DMS53 treated with DMSO at 0.1 percent for 48 hours (cell line): Measurements from ENCODE around the gene MARCHF2.

Experiments
- DNase-seq: peaks from one replicate; lab custom pipeline; 2025; ENCODE audit not compliant: unreplicated experiment; lab: John Stamatoyannopoulos, UW

MARCHF2 gene

DNA sequence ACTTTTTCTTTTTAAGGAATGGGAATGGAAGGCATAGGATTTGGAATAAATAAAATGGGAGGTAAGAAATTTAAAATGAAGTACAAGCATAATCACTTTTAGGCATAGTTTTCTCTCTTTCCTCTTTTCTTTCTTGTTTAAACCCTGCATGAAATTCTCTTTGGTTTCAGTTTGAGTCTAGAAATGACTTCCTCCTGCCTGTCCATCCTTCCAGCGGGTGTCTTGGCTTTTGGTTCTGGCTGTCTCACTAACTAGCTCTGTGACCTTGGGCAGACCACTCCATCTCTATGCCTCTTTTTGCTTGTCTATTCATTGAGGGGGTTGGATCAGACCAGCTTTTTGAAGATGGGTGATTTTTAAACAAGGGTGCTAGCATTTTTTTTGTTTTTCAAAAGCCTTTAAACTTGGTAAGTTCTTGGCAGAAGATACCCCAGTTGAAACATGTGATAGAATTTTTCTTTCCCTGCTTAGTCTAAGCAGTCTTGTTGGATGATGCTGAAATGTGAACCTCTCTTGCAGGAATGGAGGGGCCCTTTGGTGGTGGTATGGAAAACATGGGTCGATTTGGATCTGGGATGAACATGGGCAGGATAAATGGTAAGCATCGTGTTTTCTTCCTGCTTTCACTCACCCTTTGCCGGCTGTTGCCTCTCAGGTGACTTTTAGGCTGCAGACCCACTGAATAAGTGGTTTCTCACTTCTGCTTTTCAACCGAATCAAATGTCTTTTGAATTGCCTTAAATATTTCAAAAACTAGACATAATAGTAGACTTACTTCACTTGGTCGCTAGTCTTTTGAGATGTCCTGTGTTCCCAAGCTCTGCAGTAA, 60.8 kb downstream of the MARCHF2 start:
- no peak for DNase-seq

DNA sequence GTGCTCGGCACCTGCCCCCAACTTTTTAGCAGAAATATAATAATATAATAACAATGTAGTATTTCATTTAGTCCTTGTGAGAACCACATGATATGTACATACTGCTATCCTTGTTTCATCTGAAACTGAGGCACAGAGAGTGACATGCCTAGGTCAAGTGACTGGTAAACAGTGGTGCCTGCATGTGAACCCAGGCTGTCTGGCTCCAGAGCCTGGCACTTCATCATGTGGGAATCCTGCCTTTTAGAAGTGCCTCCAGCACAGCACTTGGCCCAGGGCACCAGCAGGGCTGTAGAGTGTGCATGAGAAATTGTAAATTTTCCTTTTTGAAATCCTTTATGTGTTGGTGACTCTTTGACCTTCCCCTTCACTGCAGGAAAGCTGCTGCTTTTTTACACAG, 61.9 kb downstream of the MARCHF2 start:
- DNase-seq = no peak

DNA sequence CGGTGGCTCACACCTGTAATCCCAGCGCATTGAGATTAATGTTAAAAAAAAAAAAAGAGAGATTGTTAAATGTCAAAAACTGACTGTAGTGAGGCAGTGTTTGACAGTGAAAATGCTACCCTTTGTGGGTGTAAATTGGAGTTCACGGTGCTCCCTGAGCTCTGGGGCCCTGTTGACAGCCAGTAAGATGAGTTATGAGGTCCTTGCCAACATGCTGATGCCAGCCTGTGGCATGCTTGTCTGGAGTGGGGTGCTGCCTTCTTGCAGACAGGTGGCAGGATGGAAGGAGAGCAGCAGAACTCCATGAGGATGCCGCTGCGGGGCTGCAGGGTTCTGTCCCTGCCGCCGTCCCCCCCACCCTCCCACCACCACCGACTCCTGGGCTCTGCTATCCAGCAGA, 63.4 kb downstream of the MARCHF2 start:
- DNase-seq = no peak

DNA sequence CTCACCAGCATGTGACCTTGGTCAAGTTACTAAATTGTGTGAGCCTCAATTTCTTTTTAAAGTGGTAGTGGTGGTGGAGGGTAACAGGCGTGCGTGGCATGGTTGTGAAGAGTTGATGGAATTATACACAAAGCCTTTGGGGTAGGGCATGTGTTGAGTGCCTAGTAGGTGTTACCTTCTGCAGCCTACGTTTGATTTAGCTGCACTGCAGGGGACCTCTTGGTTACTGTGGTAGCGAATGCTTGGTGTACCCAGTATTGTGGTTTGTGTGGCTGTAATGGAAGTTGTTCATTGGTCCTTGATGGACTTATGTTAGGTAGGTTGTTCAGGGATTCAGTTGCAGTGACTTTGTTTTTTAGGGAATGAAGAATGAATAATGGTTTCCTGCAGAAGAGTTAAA, 64.8 kb downstream of the MARCHF2 start:
- DNase-seq = no peak

DNA sequence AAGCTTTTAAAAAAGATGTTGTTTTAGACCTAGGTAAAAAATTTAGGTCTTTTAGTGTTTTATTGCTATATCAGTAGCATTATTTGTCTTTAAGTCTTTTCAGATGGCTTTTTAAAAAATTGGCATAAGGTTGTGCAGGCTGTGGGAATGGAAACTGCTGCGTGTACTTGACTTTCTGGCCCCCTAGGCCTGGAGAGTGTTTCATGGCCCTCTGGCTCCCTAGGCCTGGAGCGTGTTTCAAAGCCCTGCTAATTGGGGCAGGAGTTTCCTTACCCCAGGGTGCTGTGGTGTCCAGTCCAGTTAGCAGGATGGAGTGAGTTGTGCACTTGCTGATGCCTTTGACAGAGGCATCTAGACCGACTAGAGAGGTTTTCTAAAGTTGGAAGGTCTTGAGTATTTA, 65.5 kb downstream of the MARCHF2 start:
- DNase-seq = no peak

DNA sequence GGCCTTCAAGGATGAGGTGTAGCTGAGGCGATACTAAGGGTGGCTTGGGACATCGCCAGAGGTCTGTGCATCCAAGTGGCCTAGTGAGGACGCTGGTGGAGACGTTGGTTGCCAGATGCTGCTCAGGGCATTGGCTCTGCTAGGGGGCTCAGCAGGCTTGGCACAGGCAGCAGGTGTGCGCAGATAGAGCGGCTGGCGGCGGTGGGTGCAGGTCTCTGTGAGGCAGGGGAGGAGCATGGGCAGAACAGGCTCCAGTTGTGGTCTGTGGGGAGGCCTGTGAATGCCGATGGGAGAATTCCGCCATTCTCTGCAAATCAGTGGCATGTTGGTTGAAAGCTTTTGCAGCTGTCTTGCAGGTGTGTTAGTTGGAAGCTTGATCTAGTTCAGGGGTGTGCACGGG, 68.1 kb downstream of the MARCHF2 start:
- no peak for DNase-seq

DNA sequence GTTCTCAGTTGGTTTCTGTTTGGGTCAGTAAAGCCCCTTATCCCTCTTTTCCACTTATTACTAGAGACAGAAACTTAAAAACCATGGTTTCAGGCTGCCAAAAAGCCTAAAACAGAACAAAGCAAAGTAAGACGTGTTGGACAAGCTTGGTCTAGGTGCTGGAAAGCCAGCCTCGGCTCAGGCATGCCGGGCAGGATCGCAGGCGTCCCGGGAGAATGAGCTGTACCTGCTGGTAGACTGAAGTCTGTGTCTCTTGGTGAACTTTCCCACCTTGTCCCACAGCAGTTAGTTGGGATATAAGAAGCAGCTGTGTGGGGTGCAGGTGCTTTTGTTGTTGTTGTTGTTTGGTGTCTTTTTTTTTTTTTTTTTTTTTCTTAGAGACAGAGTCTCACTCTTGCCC, 68.5 kb downstream of the MARCHF2 start:
- no peak for DNase-seq

DNA sequence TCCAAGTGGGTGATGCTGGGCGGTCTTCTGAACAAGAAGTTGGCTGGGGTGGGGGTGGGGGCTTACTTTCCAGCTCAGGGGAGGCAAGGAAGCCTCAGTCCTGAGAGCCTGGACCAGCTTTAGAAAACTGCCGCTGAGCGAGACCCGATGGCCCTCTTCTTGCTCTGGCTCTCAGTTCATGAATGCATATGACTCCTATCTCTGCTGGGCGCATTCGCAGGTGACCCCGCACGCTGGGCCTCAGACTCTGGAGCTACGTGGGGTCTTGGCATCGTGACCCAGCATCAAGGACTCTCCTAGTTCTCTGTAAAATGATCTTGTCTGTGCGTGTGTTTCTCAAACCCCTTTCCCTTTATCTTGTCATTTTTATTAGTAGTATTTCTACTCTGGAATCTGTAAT, 69.6 kb downstream of the MARCHF2 start:
- DNase-seq = no peak

DNA sequence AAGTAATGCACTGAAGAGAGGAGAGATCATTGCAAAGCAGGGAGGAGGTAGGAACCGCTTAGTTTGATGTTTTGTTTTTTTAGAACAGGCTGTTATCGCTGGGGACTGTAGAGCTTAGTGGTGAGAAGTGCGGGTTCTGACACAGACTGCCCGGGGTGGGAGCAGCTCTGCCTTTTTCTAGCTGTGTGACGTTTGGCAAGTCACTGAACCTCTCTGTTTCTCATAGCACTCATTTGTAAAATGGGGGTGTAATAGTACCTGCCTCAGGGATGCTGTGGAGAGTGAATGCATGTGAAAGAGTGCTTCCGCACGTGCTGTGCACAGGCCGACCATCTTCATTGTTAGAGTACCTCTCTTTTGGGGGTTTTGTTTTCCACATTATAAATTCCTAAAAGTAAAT, 70.1 kb downstream of the MARCHF2 start:
- no peak for DNase-seq

DNA sequence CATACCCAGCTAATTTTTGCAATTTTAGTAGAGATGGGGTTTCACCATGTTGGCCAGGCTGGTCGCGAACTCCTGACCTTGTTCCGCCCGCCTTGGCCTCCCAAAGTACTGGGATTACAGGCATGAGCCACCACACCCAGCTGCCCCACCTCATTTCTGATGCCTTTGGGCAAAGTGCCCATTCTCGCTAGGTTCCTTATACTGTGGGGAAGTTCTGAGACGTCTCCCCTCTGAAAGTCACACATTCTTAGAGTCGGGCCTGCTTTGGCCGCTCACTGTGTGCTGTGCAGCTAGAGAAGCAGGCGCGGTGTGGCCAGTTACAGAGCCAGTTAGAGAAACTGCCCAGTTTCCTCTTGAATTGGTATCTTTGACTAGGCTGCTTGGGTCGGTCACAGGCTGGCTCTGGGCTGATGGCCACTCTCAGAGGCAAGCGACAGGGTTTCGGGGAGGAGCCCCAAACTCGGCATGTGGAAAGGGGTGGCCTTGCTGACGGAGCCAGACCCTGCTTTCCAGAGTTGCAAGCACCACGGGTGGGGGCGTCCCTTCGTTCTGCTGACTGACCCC, 71.3 kb downstream of the MARCHF2 start:
- DNase-seq = no peak

DNA sequence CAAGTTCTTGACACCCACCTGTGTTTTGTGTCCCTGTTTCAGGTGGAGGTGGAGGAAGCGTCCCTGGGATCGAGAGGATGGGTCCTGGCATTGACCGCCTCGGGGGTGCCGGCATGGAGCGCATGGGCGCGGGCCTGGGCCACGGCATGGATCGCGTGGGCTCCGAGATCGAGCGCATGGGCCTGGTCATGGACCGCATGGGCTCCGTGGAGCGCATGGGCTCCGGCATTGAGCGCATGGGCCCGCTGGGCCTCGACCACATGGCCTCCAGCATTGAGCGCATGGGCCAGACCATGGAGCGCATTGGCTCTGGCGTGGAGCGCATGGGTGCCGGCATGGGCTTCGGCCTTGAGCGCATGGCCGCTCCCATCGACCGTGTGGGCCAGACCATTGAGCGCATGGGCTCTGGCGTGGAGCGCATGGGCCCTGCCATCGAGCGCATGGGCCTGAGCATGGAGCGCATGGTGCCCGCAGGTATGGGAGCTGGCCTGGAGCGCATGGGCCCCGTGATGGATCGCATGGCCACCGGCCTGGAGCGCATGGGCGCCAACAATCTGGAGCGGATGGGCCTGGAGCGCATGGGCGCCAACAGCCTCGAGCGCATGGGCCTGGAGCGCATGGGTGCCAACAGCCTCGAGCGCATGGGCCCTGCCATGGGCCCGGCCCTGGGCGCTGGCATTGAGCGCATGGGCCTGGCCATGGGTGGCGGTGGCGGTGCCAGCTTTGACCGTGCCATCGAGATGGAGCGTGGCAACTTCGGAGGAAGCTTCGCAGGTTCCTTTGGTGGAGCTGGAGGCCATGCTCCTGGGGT, 72.7 kb downstream of the MARCHF2 start:
- DNase-seq = no peak

DNA sequence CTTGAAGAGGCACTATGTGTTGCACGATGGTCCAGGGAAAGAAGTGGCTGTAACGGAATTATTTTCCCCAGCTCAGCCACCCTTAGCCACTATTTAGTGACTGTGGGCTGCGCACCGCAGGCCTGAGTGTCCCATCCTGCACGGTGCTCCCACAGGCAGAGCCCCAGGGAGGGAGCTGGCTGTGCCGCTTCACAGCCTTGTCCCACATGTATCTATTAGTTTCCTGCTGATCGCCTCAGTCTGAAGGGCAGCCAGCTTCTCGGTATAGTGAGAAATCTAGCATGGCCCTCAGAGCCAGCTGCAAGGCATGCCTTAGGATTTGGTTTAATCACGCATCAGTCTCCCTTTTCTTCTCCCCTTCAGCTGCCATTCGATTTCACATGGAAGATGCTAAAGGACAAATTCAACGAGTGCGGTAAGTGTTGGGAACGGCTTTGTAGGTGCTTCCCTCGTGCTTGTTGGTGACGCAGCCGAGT, 73.6 kb downstream of the MARCHF2 start:
- DNase-seq = no peak

DNA sequence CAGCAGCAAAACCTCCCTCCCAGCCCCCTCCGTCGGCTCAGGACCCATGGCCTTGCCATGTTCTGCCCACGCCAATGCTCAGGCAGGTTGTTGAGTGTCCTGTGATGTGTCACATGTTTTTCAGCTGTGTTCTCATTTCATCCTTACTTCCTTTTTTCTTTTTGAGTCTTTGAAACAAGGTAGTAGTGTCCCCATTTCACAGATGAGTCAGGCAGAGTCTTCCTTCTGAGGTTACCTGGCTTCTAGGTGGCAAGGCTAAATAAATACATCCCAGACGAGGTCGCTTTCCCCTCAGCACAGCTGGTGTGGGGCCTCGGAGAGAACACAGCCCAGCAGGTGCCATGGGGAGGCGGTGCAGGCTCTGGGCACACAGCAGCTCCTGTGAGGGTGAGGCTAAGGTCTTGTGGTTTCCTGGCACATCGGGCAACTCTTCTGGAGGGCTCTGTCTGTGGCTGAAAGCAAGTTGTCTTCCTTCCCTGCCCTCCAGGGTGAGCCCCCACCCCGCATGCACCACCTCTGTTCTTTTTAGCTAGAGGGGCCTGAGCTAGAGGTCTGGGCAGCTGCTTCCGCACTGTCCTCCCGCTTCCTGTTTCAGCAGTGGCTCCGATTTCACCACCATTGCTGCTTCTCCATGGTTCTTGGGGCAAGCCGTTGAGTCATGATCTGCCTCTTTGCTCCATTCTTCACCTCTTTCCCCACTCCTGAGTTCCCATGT, 74.2 kb downstream of the MARCHF2 start:
- DNase-seq = no peak

DNA sequence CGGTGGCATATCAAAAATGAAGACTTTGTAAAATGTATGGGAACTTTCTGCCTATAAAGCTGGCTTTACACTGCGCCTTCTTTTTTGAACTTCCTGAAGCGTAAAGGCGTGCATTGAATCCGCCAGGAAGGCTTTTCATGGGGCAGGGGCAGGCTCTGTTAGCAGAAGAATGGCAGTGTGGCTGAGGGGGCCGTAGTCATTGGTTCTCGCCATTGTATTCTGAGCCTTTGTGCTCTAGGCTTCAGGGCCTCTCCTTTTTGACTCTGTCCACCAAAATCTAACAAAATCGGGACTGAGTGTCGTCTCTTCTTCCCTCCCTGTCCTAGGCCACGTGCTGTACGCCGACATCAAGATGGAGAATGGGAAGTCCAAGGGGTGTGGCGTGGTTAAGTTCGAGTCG, 75.3 kb downstream of the MARCHF2 start:
- DNase-seq = no peak
